ENCODE measurements around the gene MYH9.

MYH9 gene

DNA sequence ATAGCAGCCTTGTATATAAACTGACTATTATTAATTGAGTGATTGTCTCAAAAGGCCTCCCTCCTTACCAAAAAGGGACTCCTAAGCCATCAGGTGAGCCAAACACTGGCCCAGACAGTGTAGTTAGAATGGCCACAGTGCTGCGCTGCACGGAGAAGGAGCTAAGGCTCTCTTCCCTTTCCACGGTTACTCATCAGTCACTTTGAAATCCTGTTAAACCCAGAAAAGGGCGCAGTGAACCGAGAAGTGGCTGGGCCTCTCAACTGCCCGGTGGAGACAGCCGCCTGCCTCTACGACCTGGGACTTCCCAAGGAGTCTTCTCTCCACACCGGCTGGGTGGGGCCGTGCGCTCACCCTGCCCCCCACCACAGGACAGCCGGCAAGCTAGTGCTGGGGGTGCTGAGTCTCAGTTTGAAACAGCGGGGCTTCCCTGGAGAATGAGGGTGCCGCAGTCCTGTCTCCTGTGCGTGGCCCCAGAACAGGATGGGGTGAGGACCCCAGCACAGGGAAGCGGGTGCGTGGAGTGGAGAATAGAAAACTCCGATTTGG is 1.3 kb downstream of the MYH9 start:
- DNase-seq (ENCODE audit: low spot score) = no peak

- no peak for DNase-seq (ENCODE audit: low spot score)
These were observed 2.0 kb downstream of the MYH9 start for GRCh38 chr22:36385491-36386350.

DNA sequence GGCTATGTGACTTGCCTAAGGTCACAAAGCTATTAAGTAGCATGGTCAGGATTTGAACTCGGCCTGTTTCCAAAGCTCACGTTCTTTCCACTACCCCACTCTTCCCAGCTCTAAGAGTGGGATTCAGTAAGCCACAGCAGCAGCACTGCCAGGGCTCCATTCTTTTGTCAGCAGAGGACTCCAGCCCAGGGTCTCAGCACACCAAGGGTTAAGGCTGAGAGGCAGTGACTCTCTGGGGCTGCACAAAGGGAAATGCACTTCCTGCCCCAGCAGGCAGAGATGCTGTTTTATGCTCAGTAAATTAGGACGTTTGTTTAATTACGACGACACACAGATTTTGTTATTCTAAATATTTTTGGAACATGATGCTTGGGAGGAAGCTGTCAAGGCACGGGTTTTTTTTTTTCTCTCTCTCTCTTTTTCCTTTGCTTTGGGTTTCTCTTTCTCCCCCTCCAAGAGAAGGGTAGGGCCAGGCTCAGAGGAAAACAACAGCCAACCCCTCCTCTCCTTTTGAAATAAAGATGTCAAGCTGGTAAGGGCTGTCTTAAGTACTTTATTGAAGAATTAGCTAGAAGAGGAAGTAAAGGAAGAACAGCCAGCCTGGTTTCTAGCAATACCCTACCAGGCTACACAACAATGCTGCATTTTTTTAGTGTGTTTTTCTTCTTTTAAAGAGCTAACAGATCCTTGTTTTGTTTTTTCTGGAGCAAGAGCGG is 2.8 kb downstream of the MYH9 start:
- DNase-seq (ENCODE audit: low spot score) = no peak

DNA sequence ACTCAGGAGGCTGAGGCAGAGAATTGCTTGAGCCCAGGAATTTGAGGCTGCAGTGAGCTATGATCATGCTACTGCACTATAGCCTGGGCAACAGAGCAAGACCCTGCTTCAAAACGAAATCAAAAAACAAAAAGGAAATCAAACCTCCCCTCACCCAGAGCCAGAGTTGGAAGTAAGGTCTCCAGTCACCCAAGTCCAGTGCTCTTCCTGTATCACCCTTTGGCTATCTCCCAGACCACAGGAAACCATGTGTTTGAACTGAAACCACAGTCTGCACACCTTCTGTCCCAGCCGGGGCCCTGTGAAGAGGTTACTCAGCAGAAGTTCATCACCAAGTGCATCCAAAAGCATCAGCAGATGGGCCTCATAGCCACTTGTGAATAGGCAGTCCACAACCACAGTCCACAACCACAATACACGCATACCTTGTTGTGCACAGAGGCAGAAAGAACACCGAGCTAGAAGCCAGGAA is 4.6 kb downstream of the MYH9 start:
- DNase-seq (ENCODE audit: low spot score) = no peak

DNA sequence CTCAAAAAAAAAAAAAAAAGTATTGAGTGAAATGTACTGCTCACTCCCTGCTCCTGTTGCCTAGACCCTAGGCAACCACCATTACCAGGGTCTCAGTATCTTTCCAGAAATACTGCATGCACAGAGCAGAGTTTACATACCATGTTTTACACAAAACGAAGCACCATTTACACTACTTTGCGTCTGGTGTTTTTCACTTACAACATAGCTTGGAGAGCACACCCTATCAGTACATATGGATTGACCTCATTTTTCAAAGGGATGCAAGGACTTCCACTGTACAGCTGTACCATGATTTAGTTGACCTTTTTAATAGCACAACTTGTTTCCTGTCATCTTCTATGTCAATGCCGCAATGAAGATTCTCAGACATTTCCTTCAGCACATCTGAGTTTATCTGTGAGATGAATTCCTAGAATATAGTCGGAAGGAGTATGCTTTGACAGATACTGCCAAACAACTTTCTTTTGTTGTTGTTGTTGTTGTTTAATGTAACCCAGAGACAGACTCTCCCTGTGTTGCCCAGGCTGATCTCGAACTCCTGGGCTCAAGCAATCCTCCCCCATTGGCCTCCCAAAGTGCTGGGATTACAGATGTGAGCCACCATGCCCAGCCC is 6.1 kb downstream of the MYH9 start:
- DNase-seq (ENCODE audit: low spot score) = no peak

DNA sequence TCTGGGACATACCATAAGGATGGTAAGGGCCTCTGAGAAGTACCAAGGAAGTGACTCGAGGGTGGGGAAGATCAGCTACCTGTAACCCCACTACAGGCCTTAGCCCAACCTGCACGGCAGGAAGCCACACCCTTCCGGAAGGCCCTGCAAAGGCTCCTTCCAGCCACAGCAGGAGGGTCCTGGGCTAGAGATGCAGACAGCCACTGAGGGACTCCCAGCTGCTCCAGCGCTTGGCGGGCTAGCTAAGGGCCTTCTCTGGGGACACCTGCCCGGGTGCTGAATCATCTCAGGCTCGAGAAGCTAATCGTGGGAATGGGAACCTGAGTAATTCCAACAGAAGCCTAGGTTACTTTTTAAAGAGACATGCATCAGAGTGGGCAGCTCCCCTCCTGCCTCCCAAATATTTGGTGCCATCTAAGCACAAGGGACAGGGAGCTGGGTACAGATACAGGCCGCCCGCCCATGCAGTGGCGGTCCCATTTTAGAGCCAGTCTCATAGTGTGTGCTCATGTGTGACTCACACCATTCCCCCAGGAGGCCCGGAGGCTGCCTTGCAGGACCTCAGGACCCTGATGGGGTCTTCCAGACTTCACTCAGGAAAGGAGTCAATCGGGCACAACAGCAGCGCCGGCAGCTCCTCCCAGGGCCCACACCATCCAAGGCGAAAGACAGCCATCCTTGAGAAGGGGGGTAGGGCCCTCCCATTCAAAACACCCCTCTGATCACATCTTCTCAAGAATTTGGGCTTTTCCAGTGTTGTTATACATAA is 8.0 kb downstream of the MYH9 start:
- no peak for DNase-seq (ENCODE audit: low spot score)

- no peak for DNase-seq (ENCODE audit: low spot score)
These were observed 8.9 kb downstream of the MYH9 start for GRCh38 chr22:36378869-36379217.

- DNase-seq (ENCODE audit: low spot score) = no peak
These were observed 9.5 kb downstream of the MYH9 start for GRCh38 chr22:36378080-36378868.

GRCh38 chr22:36377022-36377631 is 10.6 kb downstream of the MYH9 start:
- DNase-seq (ENCODE audit: low spot score) = no peak

DNA sequence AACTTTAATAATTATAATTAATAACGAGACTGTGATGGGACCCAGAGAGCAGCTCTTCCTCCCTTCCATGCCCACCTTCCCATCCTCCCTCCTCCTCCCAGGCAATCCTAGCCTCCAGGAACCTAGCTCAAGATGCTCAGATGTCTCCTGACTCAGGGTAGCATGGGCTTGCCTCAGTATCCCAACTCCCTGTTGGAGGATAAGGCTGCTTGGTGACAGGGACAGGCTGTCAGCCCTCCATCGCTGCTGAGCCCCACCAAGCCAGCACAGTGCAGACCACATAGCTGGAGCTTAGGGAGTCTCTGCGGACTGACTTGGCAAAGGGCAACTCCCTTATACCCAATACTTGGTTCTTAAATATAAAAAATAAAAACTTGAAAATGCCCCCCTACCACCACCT is 11.5 kb downstream of the MYH9 start:
- no peak for DNase-seq (ENCODE audit: low spot score)

DNA sequence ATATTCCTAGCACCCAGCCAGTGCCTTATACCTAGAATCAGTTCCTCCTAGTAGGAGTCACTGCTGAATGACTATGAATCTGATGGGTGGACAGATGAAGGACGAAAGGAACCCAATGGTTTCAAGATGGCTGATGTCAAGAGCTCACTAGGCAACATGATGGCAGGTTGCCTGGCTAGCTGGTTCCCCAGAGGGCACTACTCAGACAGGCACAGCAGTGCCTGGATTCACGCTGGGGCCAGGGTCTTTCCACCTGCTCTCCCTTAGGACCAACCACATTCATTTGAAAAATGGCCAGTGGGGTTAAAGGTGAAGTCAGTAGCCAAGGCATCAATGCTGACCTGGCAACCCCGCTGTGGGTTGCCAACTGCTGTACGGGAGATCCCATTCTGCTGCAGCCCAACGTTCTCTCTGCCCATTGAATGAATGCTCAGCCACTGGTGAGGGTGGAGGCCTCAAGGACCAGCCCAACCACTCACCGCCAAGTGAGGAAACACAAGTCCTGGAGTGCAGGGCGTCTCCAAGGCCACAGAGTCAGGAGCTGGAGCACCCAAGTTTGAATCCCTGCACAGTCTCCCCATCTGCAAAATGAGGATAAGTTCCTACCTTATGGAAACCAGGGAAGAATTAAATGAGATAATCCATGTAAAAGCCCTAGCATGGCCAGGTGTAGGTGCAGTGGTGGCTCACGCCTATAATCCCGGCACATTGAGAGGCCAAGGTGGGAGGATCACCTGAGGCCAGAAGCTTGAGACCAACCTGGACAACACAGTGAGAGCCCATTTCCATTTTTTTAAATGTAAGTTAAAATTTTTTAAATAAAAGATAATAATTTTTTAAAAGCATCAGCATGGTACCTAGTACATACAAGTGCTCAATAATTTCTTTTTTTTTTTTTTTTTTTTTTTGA is 12.4 kb downstream of the MYH9 start:
- no peak for DNase-seq (ENCODE audit: low spot score)

DNA sequence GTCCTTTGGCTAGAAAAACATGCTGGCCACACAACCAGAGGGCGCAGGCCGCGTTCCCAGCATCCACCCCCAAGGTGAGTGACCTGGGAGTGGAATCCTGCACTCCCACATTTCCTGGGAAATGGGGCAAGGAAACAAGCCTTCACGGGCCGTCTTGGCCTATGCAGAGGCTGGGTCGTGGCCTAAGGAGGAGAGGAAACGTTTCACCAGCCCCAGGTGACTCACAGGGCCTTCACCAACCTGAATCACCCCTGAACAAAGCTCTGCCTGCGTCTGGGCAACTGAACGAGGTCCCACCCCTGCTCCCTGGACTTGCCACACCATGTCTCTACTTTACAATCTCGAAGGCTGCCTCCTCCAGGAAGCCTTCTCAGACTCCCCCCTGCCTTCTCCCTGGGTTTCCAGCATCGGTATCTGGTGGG is 13.2 kb downstream of the MYH9 start:
- peak; percentile 80 for DNase-seq (ENCODE audit: low spot score)

- no peak for DNase-seq (ENCODE audit: low spot score)
These were observed 14.5 kb downstream of the MYH9 start for GRCh38 chr22:36373258-36373579.

DNA sequence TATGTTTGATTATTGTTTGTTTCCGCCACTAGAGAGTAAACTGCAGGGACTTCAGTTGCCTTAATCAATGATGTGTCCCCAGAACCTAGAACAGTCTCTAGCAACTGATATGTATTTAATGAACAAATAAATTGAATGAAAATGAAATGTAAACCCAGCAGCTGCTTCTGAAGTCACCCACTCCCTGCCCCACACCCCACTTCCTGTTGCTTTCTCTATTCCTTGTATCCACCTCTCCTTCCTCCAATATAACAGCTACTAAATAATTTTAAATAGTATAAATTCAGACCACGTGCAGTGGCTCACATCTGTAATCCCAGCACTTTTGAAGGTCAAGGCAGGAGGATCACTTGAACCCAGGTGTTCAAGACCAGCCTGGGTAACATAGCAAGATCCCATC is 15.8 kb downstream of the MYH9 start:
- DNase-seq (ENCODE audit: low spot score) = no peak

GRCh38 chr22:36369922-36370791 is 17.6 kb downstream of the MYH9 start:
- no peak for DNase-seq (ENCODE audit: low spot score)

DNA sequence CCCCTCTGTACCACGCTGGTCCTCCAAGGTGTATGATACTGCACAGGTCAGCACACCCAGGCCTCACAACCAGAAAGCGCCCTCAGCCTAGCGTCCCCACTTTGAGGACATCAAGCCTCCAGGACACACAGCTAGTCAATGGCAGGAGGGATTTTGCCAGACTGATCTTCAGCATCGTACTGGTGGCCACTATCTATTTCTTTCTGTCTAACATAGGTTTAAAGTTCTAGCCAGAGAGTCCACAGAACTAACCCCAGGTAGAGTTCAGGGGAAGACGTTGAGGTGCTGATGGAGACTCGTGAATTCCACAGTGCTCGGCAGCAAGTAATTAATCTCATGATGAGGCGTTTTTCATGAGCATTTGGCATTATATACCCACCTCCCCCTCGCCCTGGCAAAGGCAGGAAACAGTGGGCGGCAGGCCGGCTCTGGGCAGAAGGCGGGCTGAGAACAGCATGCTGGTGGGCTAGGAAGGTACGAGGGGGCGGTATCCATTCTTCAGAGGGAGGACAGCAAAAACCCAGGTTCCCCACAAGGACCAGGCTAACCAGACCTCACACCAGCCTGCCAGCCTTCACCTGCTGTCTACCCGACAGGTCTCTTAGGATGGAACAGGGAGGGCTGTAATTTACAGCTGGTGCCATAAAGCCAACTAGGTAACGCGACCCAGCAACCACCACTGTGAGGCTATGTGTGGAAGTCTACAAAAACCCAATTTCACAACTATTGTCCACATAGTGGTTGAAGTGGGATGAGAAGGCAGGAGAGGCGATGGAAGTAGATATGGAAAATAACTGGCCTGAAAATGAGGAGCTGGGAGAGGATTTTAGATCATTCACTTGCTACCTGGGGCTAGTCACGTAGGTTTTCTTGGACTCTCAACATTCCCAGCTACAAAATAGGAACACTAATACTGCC is 18.5 kb downstream of the MYH9 start:
- DNase-seq (ENCODE audit: low spot score) = no peak

- DNase-seq (ENCODE audit: low spot score) = peak; percentile 82
These were observed 19.3 kb downstream of the MYH9 start for GRCh38 chr22:36368359-36368983.
